GM19467 (cell line): ENCODE measurements around the gene RGR.

Experiments used
- ATAC-seq: cut with Tn5 transposase; IDR thresholded peaks from one replicate; pipeline ENCODE4 v1.9.1; 2021; ENCODE audit warnings: mild to moderate bottlenecking, moderate library complexity; ENCODE audit not compliant: unreplicated experiment

Gene RGR

DNA sequence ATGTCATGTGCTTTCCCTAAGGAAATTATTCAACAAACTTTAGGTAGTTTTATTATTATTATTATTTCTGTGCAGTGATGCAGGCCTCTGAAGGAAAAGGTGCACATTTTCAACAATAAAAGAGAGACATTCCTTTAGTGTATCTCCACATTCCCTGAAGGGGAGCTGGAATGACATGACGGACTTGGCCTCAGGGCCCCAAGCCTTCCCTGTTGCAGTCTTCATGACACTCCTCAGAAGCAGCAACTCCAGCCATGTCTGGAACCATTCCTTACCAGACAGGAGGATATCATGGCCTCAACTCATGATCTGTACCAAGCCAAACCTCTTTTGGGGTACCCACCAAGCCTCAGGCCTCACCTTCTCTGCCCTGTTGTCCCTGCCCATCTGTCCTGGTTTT lies 48.3 kb downstream of the RGR start:
- ATAC-seq, result no peak

DNA sequence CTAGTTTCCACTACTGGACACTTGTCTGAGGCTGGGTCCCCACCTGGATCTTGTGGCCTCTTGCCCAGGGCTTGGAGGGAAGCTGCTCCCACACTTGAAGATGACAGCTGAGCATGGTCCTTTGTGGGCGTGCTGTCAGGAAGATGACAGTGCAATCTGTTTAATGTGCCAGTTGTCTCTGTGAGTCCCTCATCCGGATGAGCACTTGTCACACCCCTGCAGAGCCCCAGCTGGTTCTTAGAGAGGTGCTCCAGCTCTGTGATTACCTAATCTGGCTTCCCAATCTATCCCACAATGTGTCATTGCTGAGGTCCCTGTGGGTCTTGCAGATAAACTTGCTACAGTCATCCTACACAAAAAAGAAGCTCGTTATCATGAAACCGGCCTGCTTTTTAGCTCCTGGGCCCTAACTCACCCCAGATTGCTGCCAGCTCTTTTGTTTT lies 48.7 kb downstream of the RGR start:
- no peak for ATAC-seq

DNA sequence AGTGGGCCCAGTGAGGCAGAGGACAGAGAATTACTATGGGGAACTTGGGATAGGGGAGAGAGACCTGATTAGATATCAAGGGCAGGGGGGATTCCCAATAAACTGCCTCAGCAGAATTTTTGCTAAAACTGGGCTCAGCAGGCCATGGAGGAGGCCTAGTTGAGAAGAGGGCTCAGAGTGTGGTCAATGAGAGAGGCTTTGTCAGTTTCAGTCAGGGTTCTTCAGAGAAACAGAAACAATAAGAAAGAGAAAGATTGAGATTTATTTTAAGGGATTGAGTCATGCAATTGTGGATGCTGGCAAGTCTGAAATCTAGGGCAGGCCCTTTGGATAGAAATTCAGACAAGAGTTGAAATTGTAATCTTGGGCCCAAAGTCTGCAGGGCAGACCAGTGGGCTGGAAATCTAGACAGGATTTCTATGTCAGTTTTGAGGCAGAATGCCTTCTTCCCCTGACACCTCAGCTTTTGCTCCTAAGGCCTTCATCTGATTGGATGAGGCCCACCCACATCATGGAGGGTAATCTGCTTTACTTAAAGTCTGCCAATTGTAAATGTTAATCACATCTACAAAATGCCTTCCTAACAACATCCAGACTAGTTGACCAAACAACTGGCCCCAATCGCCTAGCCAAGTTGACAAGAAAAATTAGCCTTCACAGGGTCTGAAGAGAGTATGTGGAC lies 50.1 kb downstream of the RGR start:
- no peak for ATAC-seq

DNA sequence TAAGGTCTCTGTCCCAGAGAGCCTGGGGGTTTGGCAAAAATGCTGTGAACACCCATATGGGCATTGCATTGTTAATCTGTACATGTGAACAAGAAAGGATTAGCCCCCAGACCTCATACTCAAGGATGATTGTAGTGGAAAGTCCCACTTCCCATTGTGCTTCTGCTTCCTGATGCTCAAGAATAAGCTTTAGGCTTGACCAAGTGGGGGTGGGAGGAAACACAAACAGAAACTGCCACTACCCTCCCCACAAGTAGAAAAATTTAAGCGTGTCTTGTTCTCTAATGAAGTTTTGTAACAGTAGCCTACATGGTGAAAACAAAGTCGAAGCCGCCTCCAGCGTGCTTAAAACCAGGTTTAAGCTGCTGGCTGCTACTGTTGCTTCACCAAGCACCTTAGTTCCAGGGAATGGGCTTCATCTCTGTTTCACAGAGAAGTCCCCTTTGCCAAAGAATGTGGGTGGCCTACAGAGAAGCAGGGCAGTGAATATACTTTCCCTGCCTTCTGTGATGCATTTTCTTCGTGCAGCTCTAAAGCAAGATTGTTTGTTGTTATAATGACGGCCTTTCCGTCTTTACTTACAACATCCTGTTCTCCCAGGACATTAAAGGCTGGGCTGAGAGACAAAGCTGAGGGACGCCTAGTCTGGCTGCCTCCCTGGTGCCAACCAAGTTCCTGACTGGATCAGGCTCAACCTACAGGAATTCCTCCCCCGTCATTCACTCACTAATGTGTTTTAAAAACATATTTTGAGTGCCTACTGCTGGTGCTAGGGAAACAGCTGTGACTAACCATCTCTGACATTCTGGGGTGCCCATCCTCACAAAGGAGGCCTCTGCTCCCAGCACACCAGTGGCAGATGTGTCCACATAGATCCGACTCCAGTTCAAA lies 51.5 kb downstream of the RGR start:
- no peak for ATAC-seq

DNA sequence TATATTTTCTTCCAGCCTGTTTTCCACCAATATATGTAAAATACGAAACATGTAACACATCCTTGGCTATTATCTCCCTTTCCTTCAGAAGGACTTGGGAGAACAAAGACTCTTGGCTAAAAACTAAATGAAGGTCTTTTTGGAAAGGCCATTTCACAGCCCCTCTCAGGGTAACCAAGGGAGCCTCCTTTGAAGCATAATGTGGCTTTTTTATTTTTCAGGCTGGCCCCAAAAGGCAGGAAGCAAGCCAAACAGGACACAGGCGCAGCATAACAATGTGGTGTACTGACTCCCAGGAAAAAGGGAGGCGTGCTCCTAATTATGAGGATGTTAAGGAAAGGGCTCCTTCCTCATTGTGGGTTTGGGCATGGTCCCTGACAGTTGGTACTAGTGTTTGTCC lies 53.2 kb downstream of the RGR start:
- ATAC-seq, result no peak

DNA sequence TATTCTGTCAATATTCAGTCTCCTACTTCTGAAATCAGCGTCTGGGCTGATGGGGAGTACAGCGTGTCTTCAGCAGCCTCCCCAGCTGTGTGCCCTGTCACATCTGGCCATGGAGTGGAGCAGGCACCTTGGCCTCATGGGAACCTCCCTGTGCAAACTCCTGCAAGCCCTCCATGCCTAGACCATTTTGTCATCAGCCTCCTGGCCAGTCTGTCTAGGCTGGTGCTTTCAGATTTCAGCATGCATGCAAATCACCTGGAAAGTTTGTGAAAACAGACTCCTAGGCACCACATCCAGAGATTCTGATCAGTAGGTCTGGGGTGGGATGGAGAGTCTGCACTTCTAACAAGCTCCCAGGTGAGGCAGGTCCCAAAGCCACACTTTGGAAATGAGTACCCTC lies 57.4 kb downstream of the RGR start:
- ATAC-seq, result no peak

DNA sequence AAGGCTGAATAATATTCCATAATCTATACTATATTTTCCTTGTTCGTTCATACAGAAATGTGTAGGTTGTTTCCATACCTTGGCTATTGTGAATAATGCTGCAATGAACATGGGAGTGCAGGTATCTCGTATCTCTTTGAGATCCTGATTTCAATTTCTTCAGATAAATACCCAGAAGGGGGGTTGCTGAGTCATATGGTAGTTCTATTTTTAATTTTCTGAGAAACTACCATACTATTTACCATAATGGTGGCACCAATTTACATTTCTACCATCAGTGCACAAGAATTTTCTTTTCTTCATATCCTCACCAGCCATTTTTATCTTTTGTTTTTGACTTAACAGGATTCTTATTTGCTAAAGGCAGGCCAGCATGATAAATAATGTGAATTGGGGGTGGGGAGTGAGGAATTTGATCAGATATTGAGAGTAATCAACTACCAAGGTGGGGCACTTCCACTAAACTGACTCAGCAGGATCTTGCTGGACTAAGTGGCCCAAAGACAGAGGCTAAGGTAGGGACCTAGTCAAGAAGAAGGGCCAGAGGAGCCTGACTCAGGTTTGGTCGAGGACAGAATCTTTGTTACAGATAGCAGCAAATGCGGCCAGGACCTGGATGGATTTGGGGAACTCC lies 62.0 kb downstream of the RGR start:
- ATAC-seq, result no peak

DNA sequence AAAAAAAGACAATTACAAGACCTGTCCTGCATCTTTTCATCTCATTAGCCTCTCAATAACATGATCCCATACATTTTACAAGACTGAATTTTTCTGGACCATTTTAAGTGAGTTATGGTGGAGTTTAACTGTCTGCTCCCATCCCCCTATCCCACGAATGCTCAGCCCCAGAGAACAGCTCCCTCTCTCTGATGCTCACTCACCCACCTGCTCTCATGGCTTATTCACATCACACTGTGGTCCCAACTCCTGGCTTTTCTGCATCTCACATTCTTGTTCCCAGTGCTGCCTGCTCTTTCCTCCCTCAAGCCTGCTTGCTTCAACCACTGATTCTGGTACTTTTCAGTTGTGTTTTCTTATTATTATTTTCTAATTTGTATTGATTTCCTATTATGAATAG lies 63.2 kb downstream of the RGR start:
- no peak for ATAC-seq

DNA sequence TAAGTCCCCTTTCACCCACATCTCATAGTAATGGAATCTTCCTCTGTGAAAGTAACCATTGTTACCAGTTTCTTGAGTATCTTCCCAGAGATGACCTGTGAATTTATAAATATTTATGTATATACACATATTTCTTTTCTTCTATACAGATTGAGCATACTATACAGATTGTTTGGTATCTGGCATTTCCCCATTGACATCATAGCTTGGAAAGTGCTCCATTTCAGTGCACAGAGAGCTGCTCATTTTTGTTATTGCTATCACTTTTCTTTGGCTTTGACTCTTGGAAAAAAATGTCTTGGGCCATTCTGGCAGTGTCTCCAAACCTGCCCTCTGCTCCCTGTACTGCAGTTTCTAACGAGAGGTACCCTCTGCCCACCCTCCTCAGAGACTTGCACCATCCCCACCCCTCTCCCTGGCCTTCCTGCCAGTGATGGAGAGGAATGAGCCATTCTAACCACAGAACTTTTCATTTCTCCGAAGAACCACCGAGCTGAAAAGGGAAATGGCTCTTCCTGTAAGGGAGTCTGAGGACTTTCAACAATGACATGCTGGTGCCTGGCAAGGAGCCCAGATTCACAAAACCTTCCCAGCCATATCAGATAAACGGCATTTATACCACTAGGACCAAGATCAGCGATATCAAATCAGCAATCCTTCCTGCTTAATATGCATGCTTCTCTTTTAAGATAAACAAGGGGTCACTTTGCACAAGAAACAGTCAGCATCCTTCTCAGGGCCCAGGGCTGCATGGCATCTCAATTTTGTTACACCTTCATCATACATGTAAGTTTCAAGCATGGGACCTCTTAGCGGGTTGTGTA lies 63.8 kb downstream of the RGR start:
- ATAC-seq, result no peak
